AG09309 (cell line): ENCODE results near the gene BICRA.

Experiments
- DNase-seq: peaks from one replicate; pipeline ENCODE4 v3.0.0-alpha.2; 2010; ENCODE audit warnings: low read depth
- H3K4me3 ChIP-seq: 2 replicates; pipeline ENCODE4 v1.5.1; 2011; ENCODE audit warnings: mild to moderate bottlenecking, low read depth, low read length, moderate library complexity; ENCODE audit not compliant: control insufficient read depth
- CTCF ChIP-seq: IDR thresholded peaks from 2 replicates; pipeline ENCODE4 v1.5.1; 2011; ENCODE audit warnings: mild to moderate bottlenecking, low read depth, low read length, inconsistent platforms; ENCODE audit not compliant: insufficient read depth, control insufficient read depth; ENCODE audit errors: missing control alignments

The BICRA gene

DNA sequence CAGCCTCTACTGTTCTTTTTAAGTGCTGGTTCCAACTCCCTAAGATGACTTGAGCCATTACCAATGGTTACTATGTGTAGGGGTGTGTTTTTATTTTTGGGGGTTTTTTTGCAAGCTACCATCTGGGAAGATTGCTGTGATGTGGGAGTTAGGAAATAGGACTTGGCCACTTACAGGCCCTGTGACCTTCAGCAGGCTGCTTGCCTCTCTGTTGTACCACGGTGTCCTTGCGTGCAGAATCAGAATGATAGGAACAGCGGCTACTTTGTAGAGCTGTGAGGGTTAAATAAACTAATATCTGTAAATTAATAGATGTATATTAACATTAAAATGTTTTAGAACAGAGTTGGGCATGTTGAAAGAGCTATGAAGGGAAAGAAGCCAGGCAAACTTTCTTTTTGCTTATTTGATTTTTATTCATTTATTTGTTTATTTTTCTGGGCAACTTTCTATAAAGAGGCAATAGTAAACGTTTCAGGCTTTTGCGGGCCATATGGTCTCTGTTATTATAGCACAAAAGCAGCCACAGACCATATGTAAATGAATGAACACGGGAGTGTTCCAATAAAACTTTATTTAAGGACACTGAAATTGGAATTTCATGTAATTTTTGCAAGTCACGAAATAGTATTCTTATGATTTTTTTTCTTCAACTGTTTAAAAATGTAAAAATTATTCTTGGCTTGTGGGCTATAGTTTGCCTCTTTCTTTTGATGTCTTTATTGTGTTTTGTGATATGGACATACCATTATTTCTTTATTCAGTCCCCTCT, 77.9 kb downstream of the BICRA start:
- no peak overlapping the region for H3K4me3 ChIP-seq
- no peak for DNase-seq
- TF ChIP-seq CTCF = no peak

DNA sequence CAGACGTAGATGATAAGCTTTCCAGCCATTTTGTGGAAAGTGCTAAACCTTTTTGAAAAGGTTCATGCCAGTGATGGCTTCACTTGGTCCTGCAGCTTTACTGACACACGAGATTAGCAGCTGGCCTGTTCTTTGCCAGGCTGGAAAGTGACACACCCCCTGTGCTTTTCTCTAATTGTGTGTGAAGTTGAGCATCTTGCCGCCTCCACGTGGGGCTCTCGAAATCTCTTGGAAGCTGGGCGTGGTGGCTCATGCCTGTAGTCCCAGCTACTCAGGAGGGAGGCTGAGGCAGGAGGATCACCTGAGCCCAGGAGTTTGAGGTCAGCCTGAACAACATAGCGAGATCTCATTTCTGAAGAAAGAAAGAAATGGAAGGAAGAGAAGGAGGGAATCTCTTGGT, 79.0 kb downstream of the BICRA start:
- TF ChIP-seq CTCF = no peak
- DNase-seq = no peak
- no peak overlapping the region for H3K4me3 ChIP-seq

- no peak overlapping the region for H3K4me3 ChIP-seq
- no peak for DNase-seq
- TF ChIP-seq CTCF = no peak
Observed at GRCh38 chr19:47691090-47691489, 82.2 kb downstream of the BICRA start.

- no peak for TF ChIP-seq CTCF
- DNase-seq = no peak
- no peak overlapping the region for H3K4me3 ChIP-seq
Observed at GRCh38 chr19:47691782-47692181, 82.8 kb downstream of the BICRA start.

DNA sequence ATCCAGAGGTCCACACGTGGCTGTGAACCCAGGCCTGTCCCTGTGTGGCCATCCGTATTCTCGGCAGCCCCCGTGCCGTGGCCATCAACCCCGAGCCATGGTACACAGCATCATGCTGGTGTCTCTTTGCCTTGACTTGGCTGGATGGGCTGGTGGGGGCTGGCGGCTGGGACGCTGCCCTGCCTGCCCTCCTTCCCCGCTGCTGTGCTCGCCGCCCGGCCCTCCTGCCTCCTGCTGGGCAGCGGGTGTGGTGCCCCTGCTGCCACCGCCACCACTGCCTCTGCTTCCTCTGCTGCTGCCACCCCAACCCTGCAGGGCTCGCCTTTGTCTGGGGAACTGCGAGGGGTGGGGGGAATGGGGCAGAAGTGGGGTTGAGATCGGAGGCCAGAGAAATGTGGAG, 84.6 kb downstream of the BICRA start:
- DNase-seq = no peak
- H3K4me3 ChIP-seq = no peak overlapping the region
- TF ChIP-seq CTCF = no peak

GRCh38 chr19:47693903-47694302, 85.0 kb downstream of the BICRA start:
- no peak overlapping the region for H3K4me3 ChIP-seq
- TF ChIP-seq CTCF = no peak
- no peak for DNase-seq
